BLaER1 (cell line): ENCODE data around the gene GPR4.

Source experiments
- H3K27ac ChIP-seq: shearing (Covaris generic); formaldehyde crosslinking; 2 replicates; pipeline ENCODE4 v1.8.1; 2022
- H3K27me3 ChIP-seq: shearing (Covaris generic); formaldehyde crosslinking; 2 replicates; pipeline ENCODE4 v1.8.1; 2022
- H3K36me3 ChIP-seq: shearing (Covaris generic); formaldehyde crosslinking; 2 replicates; pipeline ENCODE4 v1.8.1; 2022
- H3K4me1 ChIP-seq: shearing (Covaris generic); formaldehyde crosslinking; 2 replicates; pipeline ENCODE4 v1.8.1; 2022
- H3K4me2 ChIP-seq: shearing (Covaris generic); formaldehyde crosslinking; 2 replicates; pipeline ENCODE4 v1.8.1; 2022
- H3K4me3 ChIP-seq: shearing (Covaris generic); formaldehyde crosslinking; 2 replicates; pipeline ENCODE4 v1.8.1; 2022
- H3K9ac ChIP-seq: shearing (Covaris generic); formaldehyde crosslinking; 2 replicates; pipeline ENCODE4 v1.8.1; 2022
- H3K9me3 ChIP-seq: shearing (Covaris generic); formaldehyde crosslinking; 2 replicates; pipeline ENCODE4 v1.8.1; 2022
- H4K20me1 ChIP-seq: shearing (Covaris generic); formaldehyde crosslinking; 2 replicates; pipeline ENCODE4 v1.8.1; 2022
- Cebpa-rat ChIP-seq: shearing (Covaris generic); IDR thresholded peaks from 2 replicates; pipeline ENCODE4 v1.8.1; 2022

GPR4 gene

DNA sequence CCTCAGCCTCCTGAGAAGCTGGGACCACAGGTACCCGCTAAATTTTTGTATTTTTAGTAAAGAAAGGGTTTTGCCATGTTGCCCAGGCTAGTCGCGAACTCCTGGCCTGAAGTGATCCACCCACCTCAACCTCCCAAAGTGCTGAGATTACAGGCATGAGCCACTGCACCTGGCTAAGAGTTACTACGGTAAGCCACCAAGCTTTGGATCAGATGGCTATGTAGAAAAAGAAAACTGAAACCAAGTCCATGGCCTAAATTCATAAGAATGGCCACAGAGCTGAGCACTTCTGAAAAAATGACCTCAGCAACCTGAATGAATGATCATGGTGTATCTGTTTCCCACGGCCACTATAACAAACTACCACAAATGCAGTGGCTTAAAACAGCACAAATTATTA is 26.8 kb downstream of the GPR4 start:
- Histone ChIP-seq H3K4me1 (peaks cover 7% of the 10 kb centered on the region; the same call in 1 of the 2 replicates), H4K20me1 (peaks cover 20% of the 10 kb centered on the region; the same call in 1 of the 2 replicates), H3K36me3 (0 out of 2 replicates have a peak, but pooled peaks cover 3% of the 10 kb centered on the region), H3K4me3 (no peak overlapping the region), H3K4me2 (no peak overlapping the region), H3K9me3 (no peaks in the 10 kb centered on the region), H3K27ac (no peak overlapping the region), H3K27me3 (no peaks in the 10 kb centered on the region), H3K9ac (no peak overlapping the region)
- TF ChIP-seq Cebpa-rat = no peak

DNA sequence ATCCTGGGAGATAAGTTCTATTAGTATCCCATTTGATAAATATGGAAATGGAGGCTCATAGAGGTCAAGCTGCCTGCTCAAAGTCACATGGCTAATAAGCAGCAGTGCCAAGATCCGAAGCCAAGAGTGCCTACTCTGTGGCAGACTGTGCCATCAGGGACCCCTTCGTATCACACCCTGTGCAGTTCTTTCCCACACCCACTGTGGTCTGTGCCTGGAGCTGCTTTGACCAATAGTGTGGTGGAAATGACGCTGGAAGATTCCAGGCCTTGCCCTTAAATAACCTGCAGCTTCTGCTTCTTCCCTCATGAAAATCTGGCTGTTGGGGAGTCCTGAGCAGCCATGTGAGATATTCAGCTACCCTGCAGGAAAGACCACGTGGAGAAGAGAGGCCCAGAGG is 27.5 kb downstream of the GPR4 start:
- H3K4me2 ChIP-seq = no peak overlapping the region
- TF ChIP-seq Cebpa-rat = no peak
- no peak overlapping the region for H3K4me3 ChIP-seq
- peaks cover 20% of the 10 kb centered on the region; the same call in 1 of the 2 replicates for H4K20me1 ChIP-seq
- H3K9ac ChIP-seq = no peak overlapping the region
- H3K36me3 ChIP-seq = peaks cover 8% of the 10 kb centered on the region; the same call in 1 of the 2 replicates
- no peaks in the 10 kb centered on the region for H3K27me3 ChIP-seq
- H3K27ac ChIP-seq = no peak overlapping the region
- peaks cover 7% of the 10 kb centered on the region; the same call in 1 of the 2 replicates for H3K4me1 ChIP-seq
- H3K9me3 ChIP-seq = no peaks in the 10 kb centered on the region

DNA sequence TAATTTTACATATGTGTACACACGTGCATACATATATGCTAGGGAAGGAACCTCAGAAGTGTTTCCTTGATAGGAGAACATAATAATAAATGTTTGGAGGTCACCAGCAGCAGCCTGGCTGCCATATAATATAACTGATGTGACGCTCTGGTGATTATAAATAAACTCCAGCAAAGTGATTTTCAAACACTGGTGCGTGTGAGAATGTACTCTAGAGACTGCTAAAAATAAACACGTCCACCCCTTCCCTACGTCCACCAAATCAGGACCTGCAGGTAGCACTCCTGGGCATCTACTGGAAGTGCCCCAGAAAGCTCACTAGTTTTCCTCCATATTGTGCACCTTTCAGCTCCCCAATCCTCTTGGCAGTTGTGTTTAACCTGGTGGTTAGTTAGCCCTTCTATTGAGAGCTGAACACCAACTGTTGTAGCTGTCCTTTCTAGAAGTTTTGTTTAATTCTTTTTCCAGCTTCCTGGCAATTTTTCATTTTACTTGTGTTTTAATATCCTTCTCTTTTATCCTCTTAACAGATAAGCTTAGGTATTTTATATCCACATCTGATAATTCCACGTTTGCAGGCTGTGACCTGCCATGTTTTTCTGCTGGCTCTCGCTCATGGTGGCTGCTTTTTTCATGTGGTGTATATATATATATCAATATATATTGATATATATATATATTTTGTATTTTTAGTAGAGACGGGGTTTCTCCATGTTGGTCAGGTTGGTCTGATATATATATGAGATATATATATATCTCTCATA is 30.4 kb downstream of the GPR4 start:
- TF ChIP-seq Cebpa-rat = no peak
- Histone ChIP-seq H3K4me1 (peaks cover 7% of the 10 kb centered on the region; the same call in 1 of the 2 replicates), H3K4me3 (no peak overlapping the region)

DNA sequence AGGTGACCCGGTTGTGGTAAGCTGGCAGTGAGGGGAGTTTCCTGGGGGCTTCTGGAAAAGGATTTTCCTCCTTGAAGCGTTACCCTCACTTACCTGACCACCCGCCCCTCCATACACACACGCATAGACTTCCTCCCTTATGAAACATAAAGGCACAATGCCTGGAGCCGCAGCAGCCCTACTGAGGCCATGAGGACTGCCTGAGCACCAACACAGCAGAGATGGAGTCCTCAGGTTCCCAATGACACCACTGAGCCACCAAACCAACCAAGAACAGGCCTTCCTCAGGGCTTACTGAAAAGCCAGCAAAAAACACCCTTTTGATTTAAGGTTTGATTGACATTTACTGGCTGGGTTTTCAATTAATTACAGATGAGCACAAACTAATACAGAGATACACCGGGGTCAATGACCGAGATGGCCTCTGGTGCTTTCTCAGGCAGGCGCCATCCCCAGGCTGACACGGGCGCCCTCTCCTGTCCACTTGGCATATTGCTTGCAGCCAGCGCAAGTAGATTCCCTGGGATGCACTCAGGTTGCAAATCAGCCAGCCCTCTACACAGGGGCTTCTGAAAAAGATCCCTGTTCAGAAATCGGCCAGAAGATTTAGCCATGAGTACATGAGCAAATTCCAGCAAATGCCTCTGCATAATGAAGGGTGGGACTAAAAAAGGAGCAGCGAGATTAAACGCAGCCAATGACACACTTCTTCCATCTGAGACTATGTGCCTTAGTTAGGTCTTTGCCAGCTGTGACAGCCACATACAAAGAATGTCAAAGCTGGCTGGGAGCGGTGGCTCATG is 32.2 kb downstream of the GPR4 start:
- no peaks in the 10 kb centered on the region for H3K9me3 ChIP-seq
- H3K4me2 ChIP-seq = no peak overlapping the region
- no peaks in the 10 kb centered on the region for H3K27me3 ChIP-seq
- H3K27ac ChIP-seq = no peak overlapping the region
- no peak overlapping the region for H3K4me3 ChIP-seq
- H3K4me1 ChIP-seq = no peaks in the 10 kb centered on the region
- peaks cover 11% of the 10 kb centered on the region; the same call in 1 of the 2 replicates for H3K36me3 ChIP-seq
- H4K20me1 ChIP-seq = peaks cover 23% of the 10 kb centered on the region; the same call in 1 of the 2 replicates
- H3K9ac ChIP-seq = no peak overlapping the region
- TF ChIP-seq Cebpa-rat = no peak

More for the DNA sequence above, 30.4 kb downstream of the GPR4 start:
- Histone ChIP-seq H3K9ac (no peak overlapping the region), H3K27me3 (no peaks in the 10 kb centered on the region), H4K20me1 (peaks cover 33% of the 10 kb centered on the region; the same call in 1 of the 2 replicates), H3K27ac (no peak overlapping the region), H3K36me3 (peaks cover 11% of the 10 kb centered on the region; the same call in 1 of the 2 replicates), H3K4me2 (no peak overlapping the region), H3K9me3 (no peaks in the 10 kb centered on the region)

DNA sequence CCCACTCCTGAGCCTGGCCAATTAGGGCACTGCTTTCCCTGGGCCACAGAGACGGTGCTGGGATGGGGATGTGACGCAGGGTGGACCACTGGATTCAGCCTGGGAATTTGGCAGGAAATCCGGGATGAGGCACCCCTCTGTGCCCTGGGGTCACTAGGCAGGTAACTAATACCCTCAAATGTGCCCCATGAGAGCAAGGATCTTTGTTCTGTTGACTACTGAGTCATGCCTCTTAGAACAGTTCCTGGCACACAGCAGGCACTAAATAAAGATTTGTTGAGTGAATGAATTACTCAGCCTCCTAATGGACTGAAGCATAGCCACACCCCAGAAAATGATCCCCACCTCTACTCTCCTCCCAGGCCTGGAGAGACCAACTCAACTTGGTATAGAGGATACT is 33.3 kb downstream of the GPR4 start:
- no peak overlapping the region for H3K4me2 ChIP-seq
- no peak for TF ChIP-seq Cebpa-rat
- no peak overlapping the region for H3K27ac ChIP-seq
- H3K36me3 ChIP-seq = peaks cover 11% of the 10 kb centered on the region; the same call in 1 of the 2 replicates
- peaks cover 27% of the 10 kb centered on the region; the same call in 1 of the 2 replicates for H4K20me1 ChIP-seq
- H3K9me3 ChIP-seq = no peaks in the 10 kb centered on the region
- H3K9ac ChIP-seq = no peak overlapping the region
- peaks cover 5% of the 10 kb centered on the region; the same call in 1 of the 2 replicates for H3K4me1 ChIP-seq
- H3K27me3 ChIP-seq = no peaks in the 10 kb centered on the region
- no peak overlapping the region for H3K4me3 ChIP-seq

DNA sequence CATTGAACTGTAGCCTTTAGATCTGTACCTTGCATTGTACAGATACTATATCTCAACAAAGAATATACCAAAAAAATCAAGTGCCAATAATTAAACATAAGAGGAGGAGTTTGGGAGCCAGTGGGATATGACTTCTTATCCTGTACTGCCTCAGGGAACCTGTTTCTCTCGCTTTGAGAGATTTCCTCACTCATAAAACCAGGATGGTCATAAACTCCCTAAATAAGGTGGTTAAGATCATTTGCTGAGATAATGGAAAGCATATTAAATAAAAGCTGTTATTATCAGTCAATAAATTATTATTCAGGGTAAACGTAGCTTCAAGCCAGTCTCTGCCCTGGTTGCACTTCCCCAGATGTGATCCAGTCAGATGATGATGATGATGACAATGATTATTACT is 34.4 kb downstream of the GPR4 start:
- Histone ChIP-seq H3K27me3 (no peaks in the 10 kb centered on the region), H3K4me2 (no peak overlapping the region), H3K27ac (no peak overlapping the region), H3K4me1 (peaks cover 5% of the 10 kb centered on the region; the same call in 1 of the 2 replicates), H3K9me3 (no peaks in the 10 kb centered on the region), H3K4me3 (no peak overlapping the region), H3K36me3 (peaks cover 12% of the 10 kb centered on the region; the same call in 1 of the 2 replicates), H3K9ac (no peak overlapping the region), H4K20me1 (peaks cover 27% of the 10 kb centered on the region; the same call in 1 of the 2 replicates)
- TF ChIP-seq Cebpa-rat = no peak

DNA sequence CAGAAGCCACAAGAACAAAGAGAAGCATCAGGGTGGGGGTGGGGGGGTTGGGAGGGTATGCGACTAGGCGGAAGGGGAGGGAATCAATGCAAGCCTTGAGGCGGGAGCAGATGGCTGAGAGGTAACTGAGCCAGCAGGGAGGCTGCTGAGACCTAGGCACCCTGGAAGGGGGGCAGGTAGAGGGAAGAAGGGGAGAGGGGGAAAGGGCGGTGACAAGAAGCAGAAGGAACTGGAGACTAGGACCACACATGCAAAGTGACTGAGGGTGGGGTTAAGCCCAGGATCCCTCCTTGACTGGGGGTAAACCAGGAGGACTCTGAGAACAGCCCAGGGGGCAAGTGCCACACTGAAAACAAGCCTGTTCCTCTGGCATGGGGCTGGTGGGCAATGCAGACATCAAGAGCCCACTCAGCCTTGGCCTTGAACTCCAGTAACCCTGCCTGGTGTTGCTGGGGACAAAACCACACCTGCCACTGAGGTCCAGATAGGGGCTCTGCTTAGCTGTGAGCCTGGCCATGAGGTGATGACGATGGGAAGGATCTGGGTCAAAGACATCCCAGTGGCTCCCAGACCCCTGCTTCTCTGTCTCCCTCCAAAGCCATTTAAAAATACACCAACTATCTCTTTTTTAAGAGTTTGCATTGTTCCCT is 37.8 kb downstream of the GPR4 start:
- H3K4me2 ChIP-seq = no peak overlapping the region
- H3K9me3 ChIP-seq = no peaks in the 10 kb centered on the region
- no peaks in the 10 kb centered on the region for H3K27me3 ChIP-seq
- H3K27ac ChIP-seq = no peak overlapping the region
- TF ChIP-seq Cebpa-rat = no peak
- H4K20me1 ChIP-seq = peaks cover 27% of the 10 kb centered on the region; the same call in 1 of the 2 replicates
- no peak overlapping the region for H3K9ac ChIP-seq
- peaks cover 3% of the 10 kb centered on the region; the same call in 1 of the 2 replicates for H3K36me3 ChIP-seq
- no peak overlapping the region for H3K4me3 ChIP-seq
- peaks cover 5% of the 10 kb centered on the region; the same call in 1 of the 2 replicates for H3K4me1 ChIP-seq

- Histone ChIP-seq H3K9ac (no peak overlapping the region), H4K20me1 (peaks cover 26% of the 10 kb centered on the region)
Measured at GRCh38 chr19:45560686-45561085, 41.3 kb downstream of the GPR4 start.

GRCh38 chr19:45560038-45560437 is 42.0 kb downstream of the GPR4 start:
- Histone ChIP-seq H3K9me3 (no peaks in the 10 kb centered on the region), H3K4me1 (peaks cover 5% of the 10 kb centered on the region; the same call in 1 of the 2 replicates), H3K27me3 (no peaks in the 10 kb centered on the region), H3K4me2 (no peak overlapping the region), H3K36me3 (0 out of 2 replicates have a peak, but pooled peaks cover 3% of the 10 kb centered on the region), H3K4me3 (no peak overlapping the region), H3K27ac (no peak overlapping the region), H3K9ac (no peak overlapping the region), H4K20me1 (peaks cover 26% of the 10 kb centered on the region)
- TF ChIP-seq Cebpa-rat = no peak

More at GRCh38 chr19:45560686-45561085, 41.3 kb downstream of the GPR4 start:
- no peak overlapping the region for H3K4me2 ChIP-seq
- H3K4me3 ChIP-seq = no peak overlapping the region
- no peaks in the 10 kb centered on the region for H3K9me3 ChIP-seq
- H3K36me3 ChIP-seq = 0 out of 2 replicates have a peak, but pooled peaks cover 3% of the 10 kb centered on the region
- H3K27me3 ChIP-seq = no peaks in the 10 kb centered on the region
- peaks cover 5% of the 10 kb centered on the region; the same call in 1 of the 2 replicates for H3K4me1 ChIP-seq
- no peak for TF ChIP-seq Cebpa-rat
- H3K27ac ChIP-seq = no peak overlapping the region
